Body of pancreas (tissue), 4 donors: ENCODE results near the gene SHROOM2.

Experiments used
- POLR2A ChIP-seq, 3 donors: fragments of 450-650 bp; IDR thresholded peaks; one replicate each; pipeline ENCODE4 v1.6.1; 2016; ENCODE audit warnings: antibody characterized with exemption in 3 of 3, mild to moderate bottlenecking in 2 of 3
- TF ChIP-seq, protein P1 (sequence below), 7 experiments: fragments of 450-650 bp in 4 of 7; fragments of 200-600 bp in 3 of 7; sonication (generic) in 3 of 7; IDR thresholded peaks; one replicate each; pipeline ENCODE4 v1.5.1; 2016 to 2019; ENCODE audit warnings: antibody characterized with exemption in 7 of 7

DNA sequence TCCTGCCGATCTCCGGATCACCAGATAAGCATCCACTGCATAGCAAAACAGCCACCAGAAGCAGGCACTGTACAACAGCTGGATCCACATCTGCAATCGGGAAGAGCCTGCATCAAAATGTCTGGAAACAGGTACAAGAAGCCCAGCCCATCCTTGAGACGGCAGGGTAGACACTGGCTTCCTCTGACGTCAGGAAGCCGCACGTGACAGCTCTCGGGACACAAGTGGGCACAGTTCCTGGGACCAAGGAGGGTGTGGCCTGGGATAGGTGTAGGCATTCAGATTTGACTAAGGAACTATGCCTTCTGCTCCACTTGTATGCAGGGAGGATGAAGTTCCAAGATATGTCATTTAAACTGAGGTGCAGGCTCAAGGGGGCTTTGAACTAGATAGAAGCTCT is 26.9 kb upstream of the SHROOM2 start:
- TF ChIP-seq, protein P1, sequence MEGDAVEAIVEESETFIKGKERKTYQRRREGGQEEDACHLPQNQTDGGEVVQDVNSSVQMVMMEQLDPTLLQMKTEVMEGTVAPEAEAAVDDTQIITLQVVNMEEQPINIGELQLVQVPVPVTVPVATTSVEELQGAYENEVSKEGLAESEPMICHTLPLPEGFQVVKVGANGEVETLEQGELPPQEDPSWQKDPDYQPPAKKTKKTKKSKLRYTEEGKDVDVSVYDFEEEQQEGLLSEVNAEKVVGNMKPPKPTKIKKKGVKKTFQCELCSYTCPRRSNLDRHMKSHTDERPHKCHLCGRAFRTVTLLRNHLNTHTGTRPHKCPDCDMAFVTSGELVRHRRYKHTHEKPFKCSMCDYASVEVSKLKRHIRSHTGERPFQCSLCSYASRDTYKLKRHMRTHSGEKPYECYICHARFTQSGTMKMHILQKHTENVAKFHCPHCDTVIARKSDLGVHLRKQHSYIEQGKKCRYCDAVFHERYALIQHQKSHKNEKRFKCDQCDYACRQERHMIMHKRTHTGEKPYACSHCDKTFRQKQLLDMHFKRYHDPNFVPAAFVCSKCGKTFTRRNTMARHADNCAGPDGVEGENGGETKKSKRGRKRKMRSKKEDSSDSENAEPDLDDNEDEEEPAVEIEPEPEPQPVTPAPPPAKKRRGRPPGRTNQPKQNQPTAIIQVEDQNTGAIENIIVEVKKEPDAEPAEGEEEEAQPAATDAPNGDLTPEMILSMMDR (IDR thresholded peaks at IDR 0.05): no peak
- no peak for TF ChIP-seq POLR2A (IDR thresholded peaks at IDR 0.05)
